GM10266 (cell line): ENCODE results near the gene CTNNA3.

ENCODE experiments used
- DNase-seq: peaks from one replicate; pipeline ENCODE4 v3.0.0; 2012; ENCODE audit errors: extremely low spot score
- TF ChIP-seq, protein P1 (sequence below): IDR thresholded peaks from 2 replicates; pipeline ENCODE4 v1.5.1; 2012; ENCODE audit warnings: mild to moderate bottlenecking, low read depth; ENCODE audit not compliant: control insufficient read depth, insufficient read depth; ENCODE audit errors: missing control alignments

Gene CTNNA3

DNA sequence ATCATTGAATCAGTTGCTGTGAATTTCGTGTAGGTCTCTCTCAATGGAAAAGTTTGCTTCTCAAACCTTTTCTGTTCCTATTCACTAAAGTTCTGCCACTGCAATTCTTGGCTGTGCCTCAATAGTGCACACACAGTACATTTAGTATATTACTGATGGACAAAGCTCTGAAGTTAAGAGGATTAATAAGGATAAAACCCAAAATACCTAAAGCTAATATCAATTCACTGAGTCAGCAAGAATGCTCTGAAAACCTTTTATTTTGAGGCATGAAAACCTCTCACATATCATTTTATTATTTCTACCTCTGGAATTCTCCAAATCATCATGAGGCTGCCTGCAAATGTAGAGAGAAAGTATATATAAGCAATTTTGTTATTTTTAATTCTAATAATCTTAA is 1403.5 kb downstream of the CTNNA3 start:
- TF ChIP-seq, protein P1, sequence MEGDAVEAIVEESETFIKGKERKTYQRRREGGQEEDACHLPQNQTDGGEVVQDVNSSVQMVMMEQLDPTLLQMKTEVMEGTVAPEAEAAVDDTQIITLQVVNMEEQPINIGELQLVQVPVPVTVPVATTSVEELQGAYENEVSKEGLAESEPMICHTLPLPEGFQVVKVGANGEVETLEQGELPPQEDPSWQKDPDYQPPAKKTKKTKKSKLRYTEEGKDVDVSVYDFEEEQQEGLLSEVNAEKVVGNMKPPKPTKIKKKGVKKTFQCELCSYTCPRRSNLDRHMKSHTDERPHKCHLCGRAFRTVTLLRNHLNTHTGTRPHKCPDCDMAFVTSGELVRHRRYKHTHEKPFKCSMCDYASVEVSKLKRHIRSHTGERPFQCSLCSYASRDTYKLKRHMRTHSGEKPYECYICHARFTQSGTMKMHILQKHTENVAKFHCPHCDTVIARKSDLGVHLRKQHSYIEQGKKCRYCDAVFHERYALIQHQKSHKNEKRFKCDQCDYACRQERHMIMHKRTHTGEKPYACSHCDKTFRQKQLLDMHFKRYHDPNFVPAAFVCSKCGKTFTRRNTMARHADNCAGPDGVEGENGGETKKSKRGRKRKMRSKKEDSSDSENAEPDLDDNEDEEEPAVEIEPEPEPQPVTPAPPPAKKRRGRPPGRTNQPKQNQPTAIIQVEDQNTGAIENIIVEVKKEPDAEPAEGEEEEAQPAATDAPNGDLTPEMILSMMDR: no peak
- no peak for DNase-seq

DNA sequence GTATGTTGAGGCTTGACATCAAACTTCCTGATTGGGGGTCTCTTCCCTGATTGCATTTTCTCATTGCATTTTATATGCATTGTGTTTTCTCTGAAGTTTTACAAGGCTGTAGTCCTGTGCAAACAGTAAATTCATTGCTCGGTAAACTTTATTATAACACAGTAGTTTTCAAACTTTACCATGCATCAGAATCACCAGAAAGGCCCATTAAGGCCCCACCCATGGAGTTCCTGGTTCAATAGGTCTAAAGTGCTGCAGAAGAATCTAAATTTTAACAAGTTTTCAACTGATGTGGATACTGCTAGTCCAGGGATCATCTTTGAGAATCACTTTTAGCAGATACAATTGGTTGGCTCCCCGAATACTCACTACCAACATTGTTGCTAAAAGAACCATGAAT is 1404.9 kb downstream of the CTNNA3 start:
- DNase-seq: no peak
- TF ChIP-seq, protein P1: no peak

DNA sequence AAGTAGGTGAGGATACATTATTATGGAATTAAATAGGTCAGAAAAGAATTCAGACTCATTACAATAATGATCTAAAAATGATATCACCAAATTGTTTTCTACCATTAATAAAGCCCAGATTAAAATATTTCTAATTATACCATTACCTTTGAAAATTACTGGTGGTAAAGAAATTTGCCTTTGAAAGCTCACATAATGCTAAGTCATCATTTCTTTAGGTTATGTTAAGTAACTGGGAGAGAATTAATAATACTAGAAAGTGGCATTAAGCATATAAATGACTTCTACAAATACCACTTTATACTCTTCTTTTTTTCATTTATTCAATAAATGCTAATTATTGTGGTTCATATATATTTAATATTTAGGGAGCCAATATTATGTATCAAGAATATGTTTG is 1411.4 kb downstream of the CTNNA3 start:
- no peak for DNase-seq
- TF ChIP-seq, protein P1: no peak

DNA sequence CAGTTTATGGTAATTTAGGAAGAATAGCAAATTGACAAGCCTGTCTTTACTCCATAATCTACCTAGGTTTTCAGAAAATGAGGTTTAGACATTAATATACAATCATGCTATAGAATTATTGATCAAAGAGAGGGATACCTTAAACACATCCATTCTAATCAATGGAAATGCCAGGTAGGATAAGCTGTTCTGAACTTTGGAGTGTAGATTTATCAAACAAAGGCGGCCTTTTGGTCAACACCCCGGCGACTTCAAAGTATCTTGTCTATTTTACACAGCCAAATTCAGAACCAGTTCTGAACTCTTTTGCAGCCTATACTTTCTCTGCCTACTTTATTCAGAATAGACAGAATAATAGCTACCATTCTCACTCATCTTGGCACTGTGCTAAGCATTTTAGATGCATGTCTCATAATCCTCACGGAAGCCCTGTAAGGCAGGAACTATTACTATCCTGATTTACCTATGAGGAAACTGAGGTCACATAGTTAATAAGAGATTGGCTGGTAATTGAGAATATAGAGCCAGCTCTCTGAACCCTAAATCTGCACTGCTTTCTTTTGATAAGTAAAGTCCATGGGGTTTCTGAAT is 1412.0 kb downstream of the CTNNA3 start:
- no peak for DNase-seq
- TF ChIP-seq, protein P1: no peak

DNA sequence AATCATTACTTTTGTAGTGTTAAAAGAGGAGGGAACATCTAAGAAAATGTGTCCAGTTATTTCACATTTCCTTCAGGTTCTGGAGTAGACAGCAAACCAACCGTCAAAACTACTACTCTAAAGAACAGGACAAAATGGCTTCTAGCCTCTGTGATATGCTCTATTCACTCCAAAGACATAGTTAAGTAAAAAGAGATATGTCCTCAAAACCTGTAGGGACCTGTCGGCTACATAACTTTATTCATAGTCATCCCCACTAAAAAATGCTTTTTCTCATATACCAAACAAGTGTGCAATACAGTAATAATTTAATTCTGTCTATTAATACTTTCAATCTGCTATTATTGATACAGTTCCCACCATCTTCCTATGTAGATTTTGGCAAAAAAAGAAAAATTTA is 1412.9 kb downstream of the CTNNA3 start:
- TF ChIP-seq, protein P1: no peak
- DNase-seq: no peak

DNA sequence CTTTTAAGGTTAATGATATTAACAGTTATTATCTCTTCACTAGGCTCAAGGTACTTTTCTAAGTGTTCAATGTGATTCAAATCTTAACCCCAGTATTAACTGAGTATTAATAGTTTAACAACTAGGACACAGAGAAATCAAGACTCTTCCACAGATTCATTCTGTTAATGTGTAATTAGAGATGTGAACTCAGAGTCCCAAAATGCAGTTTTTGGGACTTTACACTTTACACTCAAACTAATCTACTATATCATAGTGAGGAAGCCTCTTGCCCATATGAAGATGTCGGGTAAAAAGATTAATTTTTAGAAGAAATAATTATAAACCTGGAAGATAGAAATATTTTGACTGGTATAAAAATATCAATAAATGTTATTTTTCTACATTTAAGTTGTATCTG is 1414.7 kb downstream of the CTNNA3 start:
- TF ChIP-seq, protein P1: no peak
- DNase-seq: no peak

DNA sequence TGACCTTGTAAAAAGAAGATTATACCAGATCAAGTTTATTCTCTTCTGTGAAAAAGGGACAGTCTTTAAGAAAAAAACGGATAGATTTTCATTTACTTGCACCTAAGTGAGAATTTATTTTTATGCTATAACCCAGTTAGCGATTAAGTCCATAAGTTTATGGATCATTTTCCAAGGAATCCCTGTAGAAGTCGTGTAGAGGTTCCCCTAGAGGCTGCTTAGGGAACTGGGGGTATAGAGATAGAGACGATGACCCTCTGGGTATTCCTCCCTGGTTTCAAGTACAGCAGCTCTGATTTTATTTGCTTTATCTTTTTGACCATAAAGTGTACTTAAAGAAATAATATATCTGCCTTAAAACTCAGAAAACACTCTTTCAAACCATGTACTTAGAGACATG is 1418.5 kb downstream of the CTNNA3 start:
- no peak for DNase-seq
- TF ChIP-seq, protein P1: no peak
